AG10803 (cell line): ENCODE results near the gene DLX4.

Experiments used
- DNase-seq: peaks from one replicate; pipeline ENCODE4 v3.0.0; 2010; ENCODE audit warnings: low read depth
- H3K4me3 ChIP-seq: 2 replicates; pipeline ENCODE4 v1.5.1; 2011; ENCODE audit warnings: mild to moderate bottlenecking, low read length, control low read depth
- CTCF ChIP-seq: conservative IDR thresholded peaks from 2 replicates; pipeline ENCODE4 v1.5.1; 2011; ENCODE audit warnings: mild to moderate bottlenecking, low read length, control low read depth, inconsistent platforms

DLX4 gene

GRCh38 chr17:50021681-50022370 is 52.8 kb downstream of the DLX4 start:
- no peak for DNase-seq
- no peak for TF ChIP-seq CTCF
- no peak overlapping the region for H3K4me3 ChIP-seq

GRCh38 chr17:50022463-50023130 is 53.6 kb downstream of the DLX4 start:
- TF ChIP-seq CTCF: no peak
- H3K4me3 ChIP-seq: no peak overlapping the region
- DNase-seq: no peak

- no peak overlapping the region for H3K4me3 ChIP-seq
- no peak for DNase-seq
- TF ChIP-seq CTCF: no peak
These were observed 54.5 kb downstream of the DLX4 start for GRCh38 chr17:50023520-50023919.
